BE2C (cell line): ENCODE data around the gene IGFLR1.
A peak's percentile ranks its signal among the peaks of the same experiment; 100 is the strongest.

Source experiments
- DNase-seq: peaks from one replicate; pipeline ENCODE4 v3.0.0-alpha.2; 2020
- H3K27me3 ChIP-seq: fragments of 250-450 bp; sonication (Bioruptor Pico); 2 replicates; pipeline ENCODE4 v1.5.1; 2020; ENCODE audit warnings: mild to moderate bottlenecking
- H3K36me3 ChIP-seq: fragments of 250-450 bp; sonication (Bioruptor Pico); 2 replicates; pipeline ENCODE4 v1.5.1; 2020; ENCODE audit warnings: mild to moderate bottlenecking
- H3K4me1 ChIP-seq: fragments of 250-450 bp; sonication (Bioruptor Pico); 2 replicates; pipeline ENCODE4 v1.5.1; 2020
- H3K4me3 ChIP-seq: 2 replicates; pipeline ENCODE4 v1.5.1; 2011; ENCODE audit warnings: low read depth, low read length
- H3K9me3 ChIP-seq: fragments of 250-450 bp; sonication (Bioruptor Pico); 2 replicates; pipeline ENCODE4 v1.5.1; 2020
- TF ChIP-seq, protein P1 (sequence below): IDR thresholded peaks from 2 replicates; pipeline ENCODE4 v1.5.1; 2012; ENCODE audit warnings: mild to moderate bottlenecking, low read depth, low read length

IGFLR1 gene

GRCh38 chr19:35704218-35704617 is 38.0 kb downstream of the IGFLR1 start, which contains the start of gene ZBTB32:
Gene ZBTB32, plus strand, starts transcription at chr19:35704558. Its CDS starts 10,069 bp downstream, at chr19:35714627.
- Histone ChIP-seq H3K4me1 (no peaks in the 10 kb centered on the region), H3K27me3 (peaks cover 8% of the 10 kb centered on the region)
- DNase-seq: no peak

GRCh38 chr19:35703343-35703742 is 38.9 kb downstream of the IGFLR1 start:
- Histone ChIP-seq H3K36me3 (no peaks in the 10 kb centered on the region), H3K9me3 (no peaks in the 10 kb centered on the region), H3K27me3 (peaks cover 7% of the 10 kb centered on the region; the same call in 1 of the 2 replicates), H3K4me3 (no peak overlapping the region; the same call in 1 of the 2 replicates), H3K4me1 (no peaks in the 10 kb centered on the region)
- TF ChIP-seq, protein P1, sequence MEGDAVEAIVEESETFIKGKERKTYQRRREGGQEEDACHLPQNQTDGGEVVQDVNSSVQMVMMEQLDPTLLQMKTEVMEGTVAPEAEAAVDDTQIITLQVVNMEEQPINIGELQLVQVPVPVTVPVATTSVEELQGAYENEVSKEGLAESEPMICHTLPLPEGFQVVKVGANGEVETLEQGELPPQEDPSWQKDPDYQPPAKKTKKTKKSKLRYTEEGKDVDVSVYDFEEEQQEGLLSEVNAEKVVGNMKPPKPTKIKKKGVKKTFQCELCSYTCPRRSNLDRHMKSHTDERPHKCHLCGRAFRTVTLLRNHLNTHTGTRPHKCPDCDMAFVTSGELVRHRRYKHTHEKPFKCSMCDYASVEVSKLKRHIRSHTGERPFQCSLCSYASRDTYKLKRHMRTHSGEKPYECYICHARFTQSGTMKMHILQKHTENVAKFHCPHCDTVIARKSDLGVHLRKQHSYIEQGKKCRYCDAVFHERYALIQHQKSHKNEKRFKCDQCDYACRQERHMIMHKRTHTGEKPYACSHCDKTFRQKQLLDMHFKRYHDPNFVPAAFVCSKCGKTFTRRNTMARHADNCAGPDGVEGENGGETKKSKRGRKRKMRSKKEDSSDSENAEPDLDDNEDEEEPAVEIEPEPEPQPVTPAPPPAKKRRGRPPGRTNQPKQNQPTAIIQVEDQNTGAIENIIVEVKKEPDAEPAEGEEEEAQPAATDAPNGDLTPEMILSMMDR: no peak
- DNase-seq: no peak

More at GRCh38 chr19:35704218-35704617, 38.0 kb downstream of the IGFLR1 start, which contains the start of gene ZBTB32:
- Histone ChIP-seq H3K36me3 (no peaks in the 10 kb centered on the region), H3K9me3 (no peaks in the 10 kb centered on the region), H3K4me3 (no peak within 1 kb of the TSS)
- TF ChIP-seq, protein P1: no peak

GRCh38 chr19:35702223-35703012 is 39.8 kb downstream of the IGFLR1 start:
- Histone ChIP-seq H3K27me3 (no peaks in the 10 kb centered on the region; the same call in 1 of the 2 replicates), H3K4me3 (peak overlapping the region; percentile 72), H3K36me3 (no peaks in the 10 kb centered on the region), H3K9me3 (no peaks in the 10 kb centered on the region), H3K4me1 (no peaks in the 10 kb centered on the region)
- TF ChIP-seq, protein P1: no peak
- peak; percentile 97 for DNase-seq

- no peaks in the 10 kb centered on the region for H3K9me3 ChIP-seq
- no peaks in the 10 kb centered on the region for H3K36me3 ChIP-seq
- no peak overlapping the region for H3K4me3 ChIP-seq
- DNase-seq: no peak
- no peaks in the 10 kb centered on the region for H3K27me3 ChIP-seq
- no peaks in the 10 kb centered on the region for H3K4me1 ChIP-seq
- TF ChIP-seq, protein P1: no peak
Measured at GRCh38 chr19:35696835-35697234, 45.4 kb downstream of the IGFLR1 start.

DNA sequence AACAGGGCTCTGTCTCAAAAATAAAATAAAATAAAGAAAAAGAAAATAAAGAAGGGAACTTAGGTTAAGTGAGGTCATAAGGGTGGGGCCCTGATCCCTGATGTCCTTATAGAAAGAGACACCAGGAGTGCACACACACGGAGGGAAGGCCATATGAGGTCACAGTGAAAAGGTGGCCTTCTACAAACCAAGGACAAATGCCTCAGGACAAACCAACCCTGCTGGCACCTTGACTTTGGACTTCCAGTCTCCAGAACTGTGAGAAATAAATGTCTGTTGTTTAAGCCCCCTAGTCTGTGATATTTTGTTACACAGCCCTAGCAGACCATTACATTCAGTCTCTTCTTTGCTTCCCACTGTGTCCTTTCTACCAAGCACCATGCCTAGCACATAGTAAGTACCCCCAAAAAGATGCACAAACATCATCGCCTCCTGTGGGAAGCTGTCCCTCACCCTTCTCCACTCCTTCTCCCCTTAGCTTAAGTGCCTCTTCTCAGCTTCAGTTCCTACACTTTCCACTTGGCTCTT is 46.3 kb downstream of the IGFLR1 start:
- H3K36me3 ChIP-seq: no peaks in the 10 kb centered on the region
- no peaks in the 10 kb centered on the region for H3K9me3 ChIP-seq
- no peaks in the 10 kb centered on the region for H3K27me3 ChIP-seq
- H3K4me1 ChIP-seq: no peaks in the 10 kb centered on the region
- DNase-seq: no peak
- no peak overlapping the region for H3K4me3 ChIP-seq
- TF ChIP-seq, protein P1: no peak
